ENCODE measurements around the gene TTLL7. TPM values are rescaled to one million over a fixed set of nuclear protein-coding genes. Genes with fewer than 3 reads are reported as not detected.

TTLL7 gene
- total RNA-seq, 4 donors from 2014 or later: 3.1 to 9.1 (median 6.6) TPM

GRCh38 chr1:83959824-83960498 lies 39.0 kb downstream of the TTLL7 start:
- DNase-seq (ENCODE audit: low spot score) (no peak), ATAC-seq (ENCODE audit: low FRiP score) (no peak)
- TF ChIP-seq, protein P1, sequence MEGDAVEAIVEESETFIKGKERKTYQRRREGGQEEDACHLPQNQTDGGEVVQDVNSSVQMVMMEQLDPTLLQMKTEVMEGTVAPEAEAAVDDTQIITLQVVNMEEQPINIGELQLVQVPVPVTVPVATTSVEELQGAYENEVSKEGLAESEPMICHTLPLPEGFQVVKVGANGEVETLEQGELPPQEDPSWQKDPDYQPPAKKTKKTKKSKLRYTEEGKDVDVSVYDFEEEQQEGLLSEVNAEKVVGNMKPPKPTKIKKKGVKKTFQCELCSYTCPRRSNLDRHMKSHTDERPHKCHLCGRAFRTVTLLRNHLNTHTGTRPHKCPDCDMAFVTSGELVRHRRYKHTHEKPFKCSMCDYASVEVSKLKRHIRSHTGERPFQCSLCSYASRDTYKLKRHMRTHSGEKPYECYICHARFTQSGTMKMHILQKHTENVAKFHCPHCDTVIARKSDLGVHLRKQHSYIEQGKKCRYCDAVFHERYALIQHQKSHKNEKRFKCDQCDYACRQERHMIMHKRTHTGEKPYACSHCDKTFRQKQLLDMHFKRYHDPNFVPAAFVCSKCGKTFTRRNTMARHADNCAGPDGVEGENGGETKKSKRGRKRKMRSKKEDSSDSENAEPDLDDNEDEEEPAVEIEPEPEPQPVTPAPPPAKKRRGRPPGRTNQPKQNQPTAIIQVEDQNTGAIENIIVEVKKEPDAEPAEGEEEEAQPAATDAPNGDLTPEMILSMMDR (IDR thresholded peaks at IDR 0.05): no peak

DNA sequence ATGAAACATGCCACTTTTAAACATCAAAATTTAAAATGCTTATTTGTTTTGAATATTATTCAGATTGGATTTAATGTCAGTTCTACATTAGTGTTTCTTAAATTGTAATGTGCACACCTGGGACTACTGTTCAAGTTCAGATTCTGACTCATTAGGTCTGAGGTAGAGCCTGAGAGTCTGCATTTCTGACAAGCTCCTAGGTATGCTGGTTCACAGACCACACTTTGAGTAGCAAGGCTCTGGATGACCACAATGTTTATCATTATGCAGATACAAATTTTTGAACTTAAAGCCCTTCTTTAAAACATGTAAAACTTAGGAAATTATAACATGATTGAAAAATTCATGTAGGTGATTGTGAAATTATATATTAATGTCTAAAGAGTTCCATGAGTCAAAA lies 40.2 kb downstream of the TTLL7 start:
- TF ChIP-seq, protein P1 (IDR thresholded peaks at IDR 0.05): no peak
- no peak for ATAC-seq (ENCODE audit: low FRiP score)
- no peak for DNase-seq (ENCODE audit: low spot score)

DNA sequence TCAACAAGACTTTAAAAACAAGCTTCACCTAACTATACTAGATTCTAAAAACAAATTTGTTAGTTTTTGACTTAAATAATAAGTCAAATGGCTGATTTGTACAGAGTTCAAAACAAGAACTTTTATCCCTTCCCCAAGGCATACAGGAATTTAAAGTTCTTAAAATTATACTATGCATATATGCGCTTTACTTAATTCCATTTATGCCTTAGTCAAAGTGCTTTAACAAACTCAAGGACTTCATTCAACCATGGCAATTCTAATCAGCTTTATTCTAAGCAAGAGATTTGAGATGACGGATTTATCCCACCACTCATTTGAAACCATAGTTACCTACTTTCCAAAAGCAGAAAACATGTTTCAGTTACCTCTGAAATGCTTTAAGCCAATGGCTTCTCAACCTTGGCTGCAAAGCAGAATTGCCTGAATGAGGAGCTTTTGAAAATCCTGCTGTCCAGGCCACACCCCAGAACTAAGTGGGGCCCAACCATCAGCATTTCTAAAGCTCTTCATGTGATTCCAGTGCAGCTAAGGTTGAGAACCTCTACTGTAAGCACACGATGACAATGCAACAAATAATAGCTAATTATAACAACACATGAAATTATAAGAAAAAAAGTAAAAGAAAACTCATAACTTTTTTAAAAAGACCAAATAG lies 44.6 kb downstream of the TTLL7 start:
- ATAC-seq (ENCODE audit: low FRiP score) (no peak), DNase-seq (ENCODE audit: low spot score) (no peak)
- TF ChIP-seq, protein P1 (IDR thresholded peaks at IDR 0.05): no peak

GRCh38 chr1:83950106-83950661 lies 48.7 kb downstream of the TTLL7 start:
- no peak for ATAC-seq (ENCODE audit: low FRiP score)
- TF ChIP-seq, protein P1 (IDR thresholded peaks at IDR 0.05): no peak
- DNase-seq (ENCODE audit: low spot score): no peak

DNA sequence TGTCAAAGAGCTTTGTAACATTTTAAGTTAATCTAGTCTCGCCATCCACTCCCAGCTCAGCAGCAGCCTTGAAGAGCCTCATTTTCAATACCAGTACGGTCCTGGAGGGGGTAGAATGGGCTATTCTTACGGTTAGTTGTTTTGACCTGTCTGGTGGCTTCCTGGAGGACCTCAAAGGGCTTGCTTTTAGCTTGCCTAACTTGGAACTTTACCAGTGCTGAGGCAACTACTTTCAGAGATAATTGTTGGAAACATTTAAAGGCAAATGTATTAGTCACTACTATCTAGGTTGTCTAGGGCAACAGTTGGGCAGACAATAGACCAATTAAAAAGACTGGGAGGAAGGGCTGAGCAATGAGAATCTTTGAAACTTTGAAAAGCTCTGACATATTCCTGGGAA lies 56.0 kb downstream of the TTLL7 start:
- DNase-seq (ENCODE audit: low spot score) (no peak), ATAC-seq (ENCODE audit: low FRiP score) (no peak)
- TF ChIP-seq, protein P1 (IDR thresholded peaks at IDR 0.05): no peak

DNA sequence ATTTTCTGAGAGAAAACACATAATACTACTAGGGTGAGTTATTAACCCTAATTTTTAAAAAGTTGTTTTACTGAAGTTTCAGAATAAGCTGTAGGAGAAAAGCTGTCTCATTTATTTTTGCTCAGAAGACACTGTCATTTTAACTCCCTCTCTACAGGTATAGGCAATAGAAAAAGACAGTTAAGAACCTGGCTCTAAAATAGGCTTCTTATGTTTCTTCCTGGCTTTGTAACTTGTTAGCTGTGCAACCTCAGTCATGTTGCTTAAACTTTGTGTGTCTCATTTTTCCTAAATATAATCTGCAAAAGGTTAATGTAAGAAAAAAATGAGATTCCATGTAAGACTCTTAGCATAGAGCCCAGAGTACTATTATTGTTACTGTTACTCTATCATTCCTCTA lies 64.4 kb downstream of the TTLL7 start:
- TF ChIP-seq, protein P1 (IDR thresholded peaks at IDR 0.05): no peak
- no peak for DNase-seq (ENCODE audit: low spot score)
- no peak for ATAC-seq (ENCODE audit: low FRiP score)
